K562 (cell line): Measurements from ENCODE around the gene HAPLN3. TPM values are rescaled to one million over a fixed set of nuclear protein-coding genes. Genes with fewer than 3 reads are reported as not detected.

Experiments used
- POLR2G ChIP-seq: fragments of 200-400 bp; formaldehyde crosslinking; IDR thresholded peaks from 2 replicates; pipeline ENCODE4 v1.6.1; 2017; ENCODE audit warnings: low read depth, mild to moderate bottlenecking, antibody characterized with exemption, low read length, moderate library complexity
- SMARCA5 ChIP-seq: fragments of 450-650 bp; IDR thresholded peaks from 2 replicates; pipeline ENCODE4 v1.6.1; 2016
- TEAD1 ChIP-seq, 2 experiments: fragments of 450-650 bp in 1 of 2; sonication (generic) in 1 of 2; formaldehyde crosslinking; IDR thresholded peaks; 2 replicates each; pipeline versions ENCODE4 v1.4.0 to v1.8.0; 2020 to 2022; ENCODE audit warnings: mild to moderate bottlenecking in 2 of 2, missing genetic modification reagents in 1 of 2
- ZNF436 ChIP-seq: fragments of 250-450, 450-650 bp; sonication (Bioruptor Pico); formaldehyde crosslinking; IDR thresholded peaks from 2 replicates; pipeline ENCODE4 v1.7.0; 2020; ENCODE audit warnings: mild to moderate bottlenecking
- polyA plus RNA-seq, 8 experiments: library from polyadenylated mRNA; depleted of rRNA in 4 of 8; stranded (reverse) in 5 of 8; unstranded in 3 of 8; fragments of >200 nt; fragmentation: Nextera tagmentation in 2 of 8; fragmentation: Illumina TruSeq in 1 of 8; extraction: Ambion mirVana in 2 of 8; extraction: Trizol in 1 of 8; gene quantifications; 2 replicates each; pipeline versions ENCODE4 v1.2.1 to v1.2.3, GENCODE V29; 2011 to 2014; ENCODE audit warnings: inconsistent platforms in 1 of 8, missing spikeins in 1 of 8
- total RNA-seq, 7 experiments: library from RNA; depleted of rRNA in 6 of 7; stranded (reverse); fragments of >200 nt in 6 of 7; fragmentation: Illumina TruSeq in 2 of 7; extraction: Trizol in 2 of 7; gene quantifications; 2 replicates each; pipeline versions ENCODE4 v1.2.1 to v1.2.3, GENCODE V29; 2011 to 2021; ENCODE audit warnings: low replicate concordance in 1 of 7
- TF ChIP-seq, protein P1 (sequence below): fragments of 250-450 bp; sonication (Bioruptor Pico); IDR thresholded peaks from 2 replicates; pipeline ENCODE4 v1.4.0; 2020; ENCODE audit warnings: mild to moderate bottlenecking, moderate library complexity
- TF ChIP-seq, protein P2 (sequence below): fragments of 250-450 bp; sonication (Bioruptor Pico); IDR thresholded peaks from 2 replicates; pipeline ENCODE4 v1.9.0; 2021; ENCODE audit warnings: mild to moderate bottlenecking
- TF ChIP-seq, protein P3 (sequence below): fragments of 250-450 bp; sonication (Bioruptor Pico); IDR thresholded peaks from 2 replicates; pipeline ENCODE4 v1.8.0; 2021; ENCODE audit warnings: borderline replicate concordance, mild to moderate bottlenecking, moderate library complexity; ENCODE audit not compliant: poor library complexity, severe bottlenecking
- TF ChIP-seq, protein P4 (sequence below): sonication (generic); formaldehyde crosslinking; IDR thresholded peaks from 2 replicates; pipeline ENCODE4 v1.8.0; 2022; ENCODE audit warnings: missing genetic modification reagents, mild to moderate bottlenecking, borderline replicate concordance

Gene HAPLN3
- total and polyA plus RNA-seq, 9 of the 15 experiments (the other 6 are each of a cell fraction or from before 2014, with no cell fraction given) = 0.04 to 2.4 (median 0.65) TPM

DNA sequence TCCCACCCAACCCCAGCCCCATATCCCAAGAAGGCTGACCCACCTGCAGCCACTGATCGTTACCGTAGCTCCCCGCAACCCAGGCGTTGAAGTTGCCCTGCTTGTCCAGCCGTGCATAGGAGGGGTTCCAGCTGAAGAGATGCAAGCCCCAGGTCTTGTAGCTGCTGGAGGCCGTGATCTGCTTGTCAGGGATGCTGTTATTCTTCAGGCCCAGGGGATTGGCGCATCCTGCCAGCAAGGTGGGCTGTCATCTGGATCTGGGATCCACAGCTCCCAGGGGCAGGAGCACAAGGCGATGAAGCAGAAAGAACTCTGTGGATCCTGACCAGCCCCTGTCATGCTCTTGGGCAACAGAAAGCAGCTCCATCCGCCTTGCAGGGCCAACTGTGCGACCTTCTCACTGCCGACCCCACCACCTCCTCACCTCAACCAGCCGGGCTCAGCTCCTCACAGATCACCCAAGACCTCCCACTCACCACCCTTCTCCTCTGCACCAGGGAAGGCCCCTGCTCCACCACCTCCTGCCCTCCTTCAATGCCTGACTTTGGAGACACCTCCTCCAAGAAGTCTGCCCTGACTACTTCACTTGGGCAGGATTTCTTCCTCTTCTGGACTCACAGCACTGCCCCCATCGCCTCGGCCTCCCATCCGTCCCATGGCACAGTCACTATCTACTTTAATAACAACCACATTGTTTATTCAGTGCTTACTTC lies 6.3 kb upstream of the HAPLN3 start (continued):
- TF ChIP-seq, protein P1, sequence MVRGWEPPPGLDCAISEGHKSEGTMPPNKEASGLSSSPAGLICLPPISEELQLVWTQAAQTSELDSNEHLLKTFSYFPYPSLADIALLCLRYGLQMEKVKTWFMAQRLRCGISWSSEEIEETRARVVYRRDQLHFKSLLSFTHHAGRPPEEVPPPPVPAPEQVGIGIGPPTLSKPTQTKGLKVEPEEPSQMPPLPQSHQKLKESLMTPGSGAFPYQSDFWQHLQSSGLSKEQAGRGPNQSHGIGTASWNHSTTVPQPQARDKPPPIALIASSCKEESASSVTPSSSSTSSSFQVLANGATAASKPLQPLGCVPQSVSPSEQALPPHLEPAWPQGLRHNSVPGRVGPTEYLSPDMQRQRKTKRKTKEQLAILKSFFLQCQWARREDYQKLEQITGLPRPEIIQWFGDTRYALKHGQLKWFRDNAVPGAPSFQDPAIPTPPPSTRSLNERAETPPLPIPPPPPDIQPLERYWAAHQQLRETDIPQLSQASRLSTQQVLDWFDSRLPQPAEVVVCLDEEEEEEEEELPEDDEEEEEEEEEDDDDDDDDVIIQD (CRISPR knock-in tag) = no peak
- TF ChIP-seq ZNF436 (CRISPR knock-in tag) = 0 out of 2 replicates have a peak, but pooled peaks have one; percentile 34
- 0 out of 2 replicates have a peak, but pooled peaks have one; percentile 16 for TF ChIP-seq POLR2G
- TF ChIP-seq TEAD1 (CRISPR knock-in tag; IDR thresholded peaks at IDR 0.05) = no peak
- TF ChIP-seq, protein P2, sequence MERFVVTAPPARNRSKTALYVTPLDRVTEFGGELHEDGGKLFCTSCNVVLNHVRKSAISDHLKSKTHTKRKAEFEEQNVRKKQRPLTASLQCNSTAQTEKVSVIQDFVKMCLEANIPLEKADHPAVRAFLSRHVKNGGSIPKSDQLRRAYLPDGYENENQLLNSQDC (CRISPR knock-in tag) = no peak
- TF ChIP-seq, protein P3, sequence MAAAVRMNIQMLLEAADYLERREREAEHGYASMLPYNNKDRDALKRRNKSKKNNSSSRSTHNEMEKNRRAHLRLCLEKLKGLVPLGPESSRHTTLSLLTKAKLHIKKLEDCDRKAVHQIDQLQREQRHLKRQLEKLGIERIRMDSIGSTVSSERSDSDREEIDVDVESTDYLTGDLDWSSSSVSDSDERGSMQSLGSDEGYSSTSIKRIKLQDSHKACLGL (CRISPR knock-in tag) = no peak
- 0 out of 2 replicates have a peak, but pooled peaks have one; percentile 61 for TF ChIP-seq SMARCA5
- TF ChIP-seq, protein P4, sequence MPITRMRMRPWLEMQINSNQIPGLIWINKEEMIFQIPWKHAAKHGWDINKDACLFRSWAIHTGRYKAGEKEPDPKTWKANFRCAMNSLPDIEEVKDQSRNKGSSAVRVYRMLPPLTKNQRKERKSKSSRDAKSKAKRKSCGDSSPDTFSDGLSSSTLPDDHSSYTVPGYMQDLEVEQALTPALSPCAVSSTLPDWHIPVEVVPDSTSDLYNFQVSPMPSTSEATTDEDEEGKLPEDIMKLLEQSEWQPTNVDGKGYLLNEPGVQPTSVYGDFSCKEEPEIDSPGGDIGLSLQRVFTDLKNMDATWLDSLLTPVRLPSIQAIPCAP (CRISPR knock-in tag) = no peak
